CD4-positive, alpha-beta T cell (primary cell): ENCODE measurements around the gene TMEM163. TPM values are rescaled to one million over a fixed set of nuclear protein-coding genes. Genes with fewer than 3 reads are reported as not detected.

ENCODE experiments used
- ATAC-seq: fragments of 200-7000 bp; cut with Tn5 transposase; one replicate; pipeline ENCODE4 v1.10.0; 2022; ENCODE audit warnings: mild to moderate bottlenecking; ENCODE audit not compliant: poor library complexity
- CTCF ChIA-PET: fragments of 350-600 bp; sonication (Branson Sonifier 250); formaldehyde crosslinking; loops from one replicate; lab custom pipeline; 2021; ENCODE audit warnings: antibody characterized with exemption, inconsistent platforms; lab: Charles Lee
- POLR2A ChIA-PET: fragments of 350-600 bp; sonication (Branson Sonifier 250); formaldehyde crosslinking; loops from one replicate; lab custom pipeline; 2021; ENCODE audit warnings: antibody characterized with exemption, inconsistent platforms; lab: Charles Lee
- DNase-seq, 14 experiments: peaks; one replicate each; pipeline ENCODE4 v3.0.0-alpha.2; 2013 to 2020; ENCODE audit warnings: mixed read lengths in 2 of 14
- H3K27ac ChIP-seq, 2 donors: one replicate each; pipeline versions ENCODE4 v1.5.1 to v1.7.0; 2013; ENCODE audit warnings: low read length in 2 of 2, low read depth in 1 of 2, mild to moderate bottlenecking in 1 of 2
- H3K27me3 ChIP-seq, 2 experiments: 1 replicate in 1 of 2; 2 replicates in 1 of 2; pipeline versions ENCODE4 v1.6.1 to v1.7.0; 2013; ENCODE audit warnings: low read length in 2 of 2, control low read depth in 1 of 2, mild to moderate bottlenecking in 1 of 2, moderate library complexity in 1 of 2; ENCODE audit not compliant: insufficient read depth in 2 of 2, control insufficient read depth in 1 of 2
- H3K36me3 ChIP-seq: one replicate; pipeline ENCODE4 v1.6.1; 2013; ENCODE audit warnings: low read length, control low read depth; ENCODE audit not compliant: insufficient read depth
- H3K4me1 ChIP-seq: one replicate; pipeline ENCODE4 v1.6.1; 2013; ENCODE audit warnings: low read length, control low read depth; ENCODE audit not compliant: insufficient read depth
- H3K4me3 ChIP-seq: one replicate; pipeline ENCODE4 v1.5.1; 2013; ENCODE audit warnings: mild to moderate bottlenecking, low read length, moderate library complexity
- H3K9me3 ChIP-seq, 2 experiments: 1 replicate in 1 of 2; 2 replicates in 1 of 2; pipeline versions ENCODE4 v1.6.1 to v1.7.0; 2013; ENCODE audit warnings: low read length in 2 of 2, mild to moderate bottlenecking in 2 of 2, control low read depth in 1 of 2, moderate library complexity in 1 of 2; ENCODE audit not compliant: control insufficient read depth in 1 of 2, insufficient read depth in 1 of 2
- H3K27ac Mint-ChIP-seq: one replicate; pipeline ENCODE4 v1.8.0; 2020; ENCODE audit warnings: mixed read lengths
- H3K27me3 Mint-ChIP-seq: one replicate; pipeline ENCODE4 v1.8.0; 2021; ENCODE audit warnings: mixed read lengths
- H3K36me3 Mint-ChIP-seq: one replicate; pipeline ENCODE4 v1.8.0; 2021; ENCODE audit warnings: low read depth, mixed read lengths
- H3K4me1 Mint-ChIP-seq: one replicate; pipeline ENCODE4 v1.8.0; 2021; ENCODE audit warnings: low read depth, mixed read lengths
- H3K4me3 Mint-ChIP-seq: one replicate; pipeline ENCODE4 v1.8.0; 2020; ENCODE audit warnings: mild to moderate bottlenecking, mixed read lengths
- H3K9me3 Mint-ChIP-seq: one replicate; pipeline ENCODE4 v1.8.0; 2020; ENCODE audit warnings: mixed read lengths
- intact Hi-C, 2 experiments: fragments of 100-400 bp; cut with DNase I in 1 of 2; cut with micrococcal nuclease in 1 of 2; formaldehyde crosslinking; loops; one replicate each; pipeline versions ENCODE4 v1.15.1 to v1.9.0; 2023 to 2025; cut with DNase I, micrococcal nuclease
- total RNA-seq, 174 experiments: library from RNA in 2 of 174; stranded (reverse) in 2 of 174; gene quantifications; one replicate each; pipeline ENCODE4 v1.2.3 and lab custom pipeline; 2021 to 2026
- TF ChIP-seq, protein P1 (sequence below): fragments of 200-600 bp; IDR thresholded peaks from one replicate; pipeline ENCODE4 v1.8.0; 2022; ENCODE audit warnings: antibody characterized with exemption, mild to moderate bottlenecking

The TMEM163 gene
- total RNA-seq, 2 experiments from 2014 or later: 0.14 to 0.47 TPM

GRCh38 chr2:134454426-134454825 is 264.4 kb downstream of the TMEM163 start:
- Mint-ChIP-seq H3K36me3 (peaks cover 23% of the 10 kb centered on the region), H3K27ac (no peak overlapping the region), H3K27me3 (no peaks in the 10 kb centered on the region), H3K4me3 (no peak overlapping the region), H3K9me3 (no peaks in the 10 kb centered on the region), H3K4me1 (no peaks in the 10 kb centered on the region)
- no peaks in the 10 kb centered on the region for H3K9me3 ChIP-seq
- TF ChIP-seq, protein P1, sequence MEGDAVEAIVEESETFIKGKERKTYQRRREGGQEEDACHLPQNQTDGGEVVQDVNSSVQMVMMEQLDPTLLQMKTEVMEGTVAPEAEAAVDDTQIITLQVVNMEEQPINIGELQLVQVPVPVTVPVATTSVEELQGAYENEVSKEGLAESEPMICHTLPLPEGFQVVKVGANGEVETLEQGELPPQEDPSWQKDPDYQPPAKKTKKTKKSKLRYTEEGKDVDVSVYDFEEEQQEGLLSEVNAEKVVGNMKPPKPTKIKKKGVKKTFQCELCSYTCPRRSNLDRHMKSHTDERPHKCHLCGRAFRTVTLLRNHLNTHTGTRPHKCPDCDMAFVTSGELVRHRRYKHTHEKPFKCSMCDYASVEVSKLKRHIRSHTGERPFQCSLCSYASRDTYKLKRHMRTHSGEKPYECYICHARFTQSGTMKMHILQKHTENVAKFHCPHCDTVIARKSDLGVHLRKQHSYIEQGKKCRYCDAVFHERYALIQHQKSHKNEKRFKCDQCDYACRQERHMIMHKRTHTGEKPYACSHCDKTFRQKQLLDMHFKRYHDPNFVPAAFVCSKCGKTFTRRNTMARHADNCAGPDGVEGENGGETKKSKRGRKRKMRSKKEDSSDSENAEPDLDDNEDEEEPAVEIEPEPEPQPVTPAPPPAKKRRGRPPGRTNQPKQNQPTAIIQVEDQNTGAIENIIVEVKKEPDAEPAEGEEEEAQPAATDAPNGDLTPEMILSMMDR: no peak
- intact Hi-C loops: loop anchor here (5.0 to 10.0 kb wide), 2 partner anchors 240 to 443 kb away; no protein-coding TSS in a partner anchor
- H3K27ac ChIP-seq: no peak overlapping the region
- ATAC-seq (no peak), DNase-seq (no peak)
- H3K4me3 ChIP-seq: no peak overlapping the region
- no peaks in the 10 kb centered on the region for H3K4me1 ChIP-seq
- ChIA-PET POLR2A (interaction anchor here (0.7 kb wide), 1 partner anchor 49 kb away, joined by 3 read pairs; no protein-coding TSS in a partner anchor), CTCF (no interaction called here)
- no peaks in the 10 kb centered on the region for H3K27me3 ChIP-seq
- H3K36me3 ChIP-seq: peaks cover 28% of the 10 kb centered on the region

GRCh38 chr2:134453973-134454372 is 264.8 kb downstream of the TMEM163 start:
- Mint-ChIP-seq H3K4me3 (no peak overlapping the region), H3K36me3 (peaks cover 28% of the 10 kb centered on the region), H3K27ac (no peak overlapping the region), H3K27me3 (no peaks in the 10 kb centered on the region), H3K4me1 (no peaks in the 10 kb centered on the region), H3K9me3 (no peaks in the 10 kb centered on the region)
- Histone ChIP-seq H3K27ac (no peak overlapping the region), H3K4me1 (no peaks in the 10 kb centered on the region), H3K27me3 (no peaks in the 10 kb centered on the region), H3K36me3 (peaks cover 28% of the 10 kb centered on the region), H3K4me3 (no peak overlapping the region), H3K9me3 (no peaks in the 10 kb centered on the region)
- DNase-seq (no peak), ATAC-seq (no peak)
- CTCF ChIA-PET: no interaction called here
- POLR2A ChIA-PET: no interaction called here
- intact Hi-C loops: loop anchor here (5.0 to 10.0 kb wide), 2 partner anchors 241 to 443 kb away; no protein-coding TSS in a partner anchor
- TF ChIP-seq, protein P1: no peak

DNA sequence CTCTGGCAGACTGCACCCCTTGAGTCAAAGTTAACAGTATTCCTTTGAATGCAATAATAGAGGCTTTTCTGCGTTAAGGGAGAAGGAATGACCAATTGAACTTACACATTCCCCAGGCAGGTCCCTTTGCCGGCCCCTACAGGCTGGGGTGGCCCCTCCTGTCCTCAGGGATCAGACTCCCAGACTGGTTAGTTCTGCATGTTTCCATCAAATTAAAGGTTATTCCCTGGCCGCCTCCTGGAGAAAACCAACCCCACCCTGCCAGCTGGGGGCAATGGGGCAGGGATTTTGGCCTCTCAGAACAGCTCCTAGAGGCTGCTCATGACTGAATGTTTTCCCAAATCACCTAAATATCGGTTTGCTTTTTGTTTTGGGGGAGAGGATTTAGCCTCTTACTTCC is 265.3 kb downstream of the TMEM163 start:
- Histone ChIP-seq H3K36me3 (peaks cover 32% of the 10 kb centered on the region), H3K27ac (no peak overlapping the region), H3K4me3 (no peak overlapping the region), H3K9me3 (no peaks in the 10 kb centered on the region), H3K4me1 (no peaks in the 10 kb centered on the region), H3K27me3 (no peaks in the 10 kb centered on the region)
- Mint-ChIP-seq H3K9me3 (no peaks in the 10 kb centered on the region), H3K4me3 (no peak overlapping the region), H3K27ac (no peak overlapping the region), H3K36me3 (peaks cover 33% of the 10 kb centered on the region), H3K27me3 (no peaks in the 10 kb centered on the region), H3K4me1 (no peaks in the 10 kb centered on the region)
- CTCF ChIA-PET: interaction anchor here (1.0 kb wide), 1 partner anchor 609 kb away, joined by 3 read pairs; no protein-coding TSS in a partner anchor
- intact Hi-C loops: loop anchor here (5.0 to 10.0 kb wide), 2 partner anchors 241 to 444 kb away; no protein-coding TSS in a partner anchor
- no peak for ATAC-seq
- TF ChIP-seq, protein P1: no peak
- POLR2A ChIA-PET: no interaction called here
- no peak for DNase-seq
